Measurements from ENCODE around the gene COL15A1.

The COL15A1 gene

DNA sequence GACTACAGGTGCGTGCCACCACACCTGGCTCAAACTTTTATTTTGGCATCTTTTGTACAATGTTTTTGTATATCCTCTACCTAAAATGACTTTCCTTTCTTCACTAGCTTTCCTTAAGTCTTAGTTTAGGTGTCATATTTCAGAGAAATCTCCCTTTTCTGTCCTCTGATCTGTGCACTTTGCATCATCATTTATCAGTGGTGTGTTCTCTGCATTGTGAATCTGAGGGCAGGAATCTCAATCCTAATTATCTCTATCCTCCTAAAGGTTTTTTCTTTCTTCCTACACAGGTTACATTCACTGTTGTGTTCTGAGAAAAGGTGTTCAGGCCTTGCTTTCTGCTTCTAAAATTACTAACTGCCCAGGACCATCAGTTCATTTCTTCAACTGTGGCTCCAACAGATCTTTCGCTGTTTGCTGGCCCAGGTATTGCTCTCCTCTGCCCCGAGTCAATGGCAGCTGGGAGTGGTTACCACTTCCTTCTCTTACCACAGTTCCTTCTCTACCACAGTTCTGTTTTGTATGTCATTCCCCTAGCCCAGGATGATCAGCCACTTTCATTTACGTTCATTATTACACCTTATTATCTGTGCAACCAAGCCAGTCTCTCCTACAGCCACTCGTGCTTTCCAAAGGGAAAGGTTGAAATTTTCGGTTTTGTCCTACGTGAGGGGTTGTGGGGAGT is 175.2 kb downstream of the COL15A1 start:
- TF ChIP-seq, protein P1, sequence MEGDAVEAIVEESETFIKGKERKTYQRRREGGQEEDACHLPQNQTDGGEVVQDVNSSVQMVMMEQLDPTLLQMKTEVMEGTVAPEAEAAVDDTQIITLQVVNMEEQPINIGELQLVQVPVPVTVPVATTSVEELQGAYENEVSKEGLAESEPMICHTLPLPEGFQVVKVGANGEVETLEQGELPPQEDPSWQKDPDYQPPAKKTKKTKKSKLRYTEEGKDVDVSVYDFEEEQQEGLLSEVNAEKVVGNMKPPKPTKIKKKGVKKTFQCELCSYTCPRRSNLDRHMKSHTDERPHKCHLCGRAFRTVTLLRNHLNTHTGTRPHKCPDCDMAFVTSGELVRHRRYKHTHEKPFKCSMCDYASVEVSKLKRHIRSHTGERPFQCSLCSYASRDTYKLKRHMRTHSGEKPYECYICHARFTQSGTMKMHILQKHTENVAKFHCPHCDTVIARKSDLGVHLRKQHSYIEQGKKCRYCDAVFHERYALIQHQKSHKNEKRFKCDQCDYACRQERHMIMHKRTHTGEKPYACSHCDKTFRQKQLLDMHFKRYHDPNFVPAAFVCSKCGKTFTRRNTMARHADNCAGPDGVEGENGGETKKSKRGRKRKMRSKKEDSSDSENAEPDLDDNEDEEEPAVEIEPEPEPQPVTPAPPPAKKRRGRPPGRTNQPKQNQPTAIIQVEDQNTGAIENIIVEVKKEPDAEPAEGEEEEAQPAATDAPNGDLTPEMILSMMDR (conservative IDR thresholded peaks at IDR 0.05): no peak
- H3K27ac ChIP-seq: no peak overlapping the region

DNA sequence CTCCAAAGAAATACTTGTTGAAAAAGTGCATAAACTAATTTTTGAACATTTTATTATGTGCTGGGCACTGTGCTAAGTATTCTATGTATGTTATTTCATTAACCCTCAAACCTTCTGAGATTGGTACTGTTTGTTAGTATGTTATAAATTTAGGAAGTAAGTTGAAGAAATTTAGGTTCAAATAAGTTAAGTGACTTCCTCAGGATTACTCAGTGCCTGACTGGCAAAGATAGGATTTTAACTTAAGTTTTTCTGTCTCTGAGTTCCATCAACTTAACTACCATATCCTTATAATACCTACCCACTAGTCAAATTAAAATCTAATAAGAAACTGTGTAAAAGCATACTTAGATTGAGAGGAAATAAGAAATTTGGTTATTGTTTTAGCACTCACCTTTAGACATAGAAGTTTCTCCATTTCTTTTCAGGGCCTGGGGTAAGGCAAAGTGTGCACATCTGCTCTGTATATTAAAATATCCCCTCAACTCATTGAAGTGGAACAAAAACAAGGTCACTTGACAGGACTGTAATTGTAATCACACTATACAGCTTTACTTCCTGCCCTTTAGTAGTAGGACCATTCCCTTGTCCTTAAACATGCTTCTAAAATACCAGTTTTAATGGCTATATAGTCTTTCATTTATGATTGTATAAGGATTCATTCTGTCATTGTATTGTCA is 176.4 kb downstream of the COL15A1 start:
- no peak overlapping the region for H3K27ac ChIP-seq
- TF ChIP-seq, protein P1 (conservative IDR thresholded peaks at IDR 0.05): no peak
